ENCODE results near the gene TMEM154.

Gene TMEM154

GRCh38 chr4:152674359-152674758 lies 5.4 kb downstream of the TMEM154 start:
- TF ChIP-seq NFIC (IDR thresholded peaks at IDR 0.05) (no peak), YY1 (IDR thresholded peaks at IDR 0.05; ENCODE audit: low read depth) (no peak)

- no peak for TF ChIP-seq CEBPB (IDR thresholded peaks at IDR 0.05)
- no peak for TF ChIP-seq USF1 (IDR thresholded peaks at IDR 0.05)
- no peak for TF ChIP-seq MAX (IDR thresholded peaks at IDR 0.05)
- TF ChIP-seq RAD21 (IDR thresholded peaks at IDR 0.05; ENCODE audit: low read depth): no peak
- TF ChIP-seq TAF1 (IDR thresholded peaks at IDR 0.05; ENCODE audit: low read depth): no peak
- TF ChIP-seq EGR1 (IDR thresholded peaks at IDR 0.05): no peak
- no peak for TF ChIP-seq CREB1 (IDR thresholded peaks at IDR 0.05; ENCODE audit: low read depth)
- TF ChIP-seq TEAD4 (IDR thresholded peaks at IDR 0.05): no peak
- no peak for TF ChIP-seq EP300 (IDR thresholded peaks at IDR 0.05; ENCODE audit: borderline replicate concordance)
- no peak for TF ChIP-seq FOXM1 (IDR thresholded peaks at IDR 0.05; ENCODE audit: borderline replicate concordance, low read depth)
- no peak for TF ChIP-seq NFIC (IDR thresholded peaks at IDR 0.05)
- no peak for TF ChIP-seq REST (IDR thresholded peaks at IDR 0.05; ENCODE audit: low read depth)
- no peak for TF ChIP-seq TCF12 (IDR thresholded peaks at IDR 0.05; ENCODE audit: low read depth)
- no peak for TF ChIP-seq YY1 (IDR thresholded peaks at IDR 0.05; ENCODE audit: low read depth)
- TF ChIP-seq ZBTB7A (IDR thresholded peaks at IDR 0.05; ENCODE audit: low read depth): no peak
These were observed 6.3 kb downstream of the TMEM154 start for GRCh38 chr4:152673489-152673888.

GRCh38 chr4:152672206-152673092 lies 7.3 kb downstream of the TMEM154 start:
- TF ChIP-seq YY1 (IDR thresholded peaks at IDR 0.05; ENCODE audit: low read depth): no peak
- TF ChIP-seq FOXM1 (IDR thresholded peaks at IDR 0.05; ENCODE audit: borderline replicate concordance, low read depth): no peak
- no peak for TF ChIP-seq RAD21 (IDR thresholded peaks at IDR 0.05; ENCODE audit: low read depth)
- no peak for TF ChIP-seq EGR1 (IDR thresholded peaks at IDR 0.05)
- no peak for TF ChIP-seq TEAD4 (IDR thresholded peaks at IDR 0.05)
- TF ChIP-seq ZBTB7A (IDR thresholded peaks at IDR 0.05; ENCODE audit: low read depth): no peak
- TF ChIP-seq TCF12 (IDR thresholded peaks at IDR 0.05; ENCODE audit: low read depth): no peak
- no peak for TF ChIP-seq CREB1 (IDR thresholded peaks at IDR 0.05; ENCODE audit: low read depth)
- no peak for TF ChIP-seq USF1 (IDR thresholded peaks at IDR 0.05)
- TF ChIP-seq NFIC (IDR thresholded peaks at IDR 0.05): no peak
- TF ChIP-seq EP300 (IDR thresholded peaks at IDR 0.05; ENCODE audit: borderline replicate concordance): no peak
- no peak for TF ChIP-seq MAX (IDR thresholded peaks at IDR 0.05)
- no peak for TF ChIP-seq REST (IDR thresholded peaks at IDR 0.05; ENCODE audit: low read depth)
- TF ChIP-seq CEBPB (IDR thresholded peaks at IDR 0.05): no peak
- no peak for TF ChIP-seq TAF1 (IDR thresholded peaks at IDR 0.05; ENCODE audit: low read depth)

- TF ChIP-seq TEAD4 (IDR thresholded peaks at IDR 0.05) (no peak), TCF12 (IDR thresholded peaks at IDR 0.05; ENCODE audit: low read depth) (no peak), CREB1 (IDR thresholded peaks at IDR 0.05; ENCODE audit: low read depth) (no peak), REST (IDR thresholded peaks at IDR 0.05; ENCODE audit: low read depth) (no peak), YY1 (IDR thresholded peaks at IDR 0.05; ENCODE audit: low read depth) (no peak)
These were observed 11.3 kb downstream of the TMEM154 start for GRCh38 chr4:152668338-152668964.

Data from Ishikawa (cell line).